ENCODE results near the gene GRHPR. TPM values are rescaled to one million over a fixed set of nuclear protein-coding genes. Genes with fewer than 3 reads are reported as not detected.
A peak's percentile ranks its signal among the peaks of the same experiment; 100 is the strongest.
"Not testable (repeated sequence)": the region's sequence is repeated elsewhere in the genome, so short reads cannot be mapped to it uniquely, and the experiment has no call there.

Gene GRHPR
- polyA plus RNA-seq, 1 donor from 2014 or later = 128 TPM

GRCh38 chr9:37466037-37466709, 43.7 kb downstream of the GRHPR start:
- no peaks in the 10 kb centered on the region for H3K9me3 ChIP-seq (ENCODE audit: low read length)
- peak overlapping the region; percentile 98 for H3K4me3 ChIP-seq (ENCODE audit: low read length)
- peaks cover 35% of the 10 kb centered on the region for H3K79me2 ChIP-seq (replicated peaks; ENCODE audit: insufficient read depth, low read length)
- H3F3A ChIP-seq (ENCODE audit: insufficient read depth, low read length, poor library complexity, severe bottlenecking) = no peaks in the 10 kb centered on the region
- H3K27me3 ChIP-seq (ENCODE audit: insufficient read depth, low read depth, low read length) = no peaks in the 10 kb centered on the region
- peaks cover 6% of the 10 kb centered on the region for H4K20me1 ChIP-seq (ENCODE audit: insufficient read depth)
- no peaks in the 10 kb centered on the region for H3K36me3 ChIP-seq (ENCODE audit: insufficient read depth, low read length)
- H3K4me2 ChIP-seq (ENCODE audit: low read length) = peak overlapping the region; percentile 75
- H3K9ac ChIP-seq (ENCODE audit: low read length) = peak overlapping the region; percentile 93
- peak overlapping the region; percentile 96 for H3K27ac ChIP-seq (ENCODE audit: low read length)
- H3K9me2 ChIP-seq (ENCODE audit: insufficient read depth, low read length) = no peaks in the 10 kb centered on the region
- peak; percentile 25 for TF ChIP-seq SMC3 (conservative IDR thresholded peaks at IDR 0.05; ENCODE audit: poor library complexity)
- TF ChIP-seq POLR2AphosphoS5 (IDR thresholded peaks at IDR 0.05) = peak; percentile 76
- TF ChIP-seq, protein P1, sequence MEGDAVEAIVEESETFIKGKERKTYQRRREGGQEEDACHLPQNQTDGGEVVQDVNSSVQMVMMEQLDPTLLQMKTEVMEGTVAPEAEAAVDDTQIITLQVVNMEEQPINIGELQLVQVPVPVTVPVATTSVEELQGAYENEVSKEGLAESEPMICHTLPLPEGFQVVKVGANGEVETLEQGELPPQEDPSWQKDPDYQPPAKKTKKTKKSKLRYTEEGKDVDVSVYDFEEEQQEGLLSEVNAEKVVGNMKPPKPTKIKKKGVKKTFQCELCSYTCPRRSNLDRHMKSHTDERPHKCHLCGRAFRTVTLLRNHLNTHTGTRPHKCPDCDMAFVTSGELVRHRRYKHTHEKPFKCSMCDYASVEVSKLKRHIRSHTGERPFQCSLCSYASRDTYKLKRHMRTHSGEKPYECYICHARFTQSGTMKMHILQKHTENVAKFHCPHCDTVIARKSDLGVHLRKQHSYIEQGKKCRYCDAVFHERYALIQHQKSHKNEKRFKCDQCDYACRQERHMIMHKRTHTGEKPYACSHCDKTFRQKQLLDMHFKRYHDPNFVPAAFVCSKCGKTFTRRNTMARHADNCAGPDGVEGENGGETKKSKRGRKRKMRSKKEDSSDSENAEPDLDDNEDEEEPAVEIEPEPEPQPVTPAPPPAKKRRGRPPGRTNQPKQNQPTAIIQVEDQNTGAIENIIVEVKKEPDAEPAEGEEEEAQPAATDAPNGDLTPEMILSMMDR (IDR thresholded peaks at IDR 0.05; ENCODE audit: poor library complexity, severe bottlenecking) = no peak
- TF ChIP-seq MXI1 (conservative IDR thresholded peaks at IDR 0.05; ENCODE audit: poor library complexity, severe bottlenecking) = peak; percentile 22
- TF ChIP-seq EZH2 (IDR thresholded peaks at IDR 0.05; ENCODE audit: borderline replicate concordance, insufficient read depth, low read length, poor library complexity, severe bottlenecking) = no peak
- TF ChIP-seq REST (IDR thresholded peaks at IDR 0.05; ENCODE audit: borderline replicate concordance) = peak; percentile 47
- no peak for TF ChIP-seq RAD21 (conservative IDR thresholded peaks at IDR 0.05)
- TF ChIP-seq TAF1 (IDR thresholded peaks at IDR 0.05; ENCODE audit: low read depth) = peak; percentile 81
- peak; percentile 9 for TF ChIP-seq EP300 (conservative IDR thresholded peaks at IDR 0.05; ENCODE audit: poor library complexity, severe bottlenecking)
- H2AFZ ChIP-seq (ENCODE audit: low read depth, low read length) = peak overlapping the region; percentile 80

DNA sequence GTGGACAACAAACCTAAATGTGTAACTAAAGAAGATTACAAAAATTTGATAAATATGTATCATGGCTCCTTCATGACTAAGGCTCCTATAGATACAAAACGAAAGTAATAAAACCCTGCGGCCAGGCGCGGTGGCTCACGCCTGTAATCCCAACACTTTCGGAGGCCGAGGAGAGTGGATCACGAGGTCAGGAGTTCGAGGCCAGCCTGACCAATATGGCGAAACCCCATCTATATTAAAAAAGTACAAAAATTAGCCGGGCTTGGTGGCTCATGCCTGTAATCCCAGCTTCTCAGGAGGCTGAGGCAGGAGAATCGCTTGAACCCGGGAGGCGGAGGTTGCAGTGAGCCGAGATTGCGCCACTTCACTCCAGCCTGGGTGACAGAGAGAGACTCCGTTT, 45.0 kb downstream of the GRHPR start:
- not testable (repeated sequence) for H2AFZ ChIP-seq (ENCODE audit: low read depth, low read length); H3K4me3 ChIP-seq (ENCODE audit: low read length); H3K9ac ChIP-seq (ENCODE audit: low read length); H3F3A ChIP-seq (ENCODE audit: insufficient read depth, low read length, poor library complexity, severe bottlenecking); H3K27ac ChIP-seq (ENCODE audit: low read length); H3K9me2 ChIP-seq (ENCODE audit: insufficient read depth, low read length); H3K9me3 ChIP-seq (ENCODE audit: low read length); H3K36me3 ChIP-seq (ENCODE audit: insufficient read depth, low read length); H3K4me2 ChIP-seq (ENCODE audit: low read length); H4K20me1 ChIP-seq (ENCODE audit: insufficient read depth); H3K27me3 ChIP-seq (ENCODE audit: insufficient read depth, low read depth, low read length)
- peaks cover 22% of the 10 kb centered on the region for H3K79me2 ChIP-seq (replicated peaks; ENCODE audit: insufficient read depth, low read length)
